ENCODE measurements around the gene ATRNL1. TPM values are rescaled to one million over a fixed set of nuclear protein-coding genes. Genes with fewer than 3 reads are reported as not detected.

The ATRNL1 gene
- total RNA-seq, 1 experiment from 2014 or later = 28.7 TPM

DNA sequence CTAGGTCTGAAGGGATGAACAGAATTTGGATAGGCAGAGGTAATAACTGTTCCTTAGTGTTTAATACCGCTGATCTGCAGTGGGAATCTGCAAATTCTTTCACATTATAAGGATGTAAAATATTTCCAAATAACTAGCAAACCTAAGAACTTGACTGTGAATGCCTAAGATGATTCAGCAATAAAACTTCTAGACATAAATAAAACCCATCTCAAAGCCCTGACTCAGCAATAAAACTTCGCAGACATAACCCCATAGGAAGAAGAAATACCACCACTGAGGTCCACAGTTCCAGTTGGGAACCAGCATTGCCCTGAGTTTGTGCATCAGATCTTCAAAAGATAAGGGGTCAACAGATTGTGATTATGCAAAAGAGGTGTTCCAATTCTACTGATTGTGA is 825.6 kb downstream of the ATRNL1 start (continued):
- TF ChIP-seq, protein P1, sequence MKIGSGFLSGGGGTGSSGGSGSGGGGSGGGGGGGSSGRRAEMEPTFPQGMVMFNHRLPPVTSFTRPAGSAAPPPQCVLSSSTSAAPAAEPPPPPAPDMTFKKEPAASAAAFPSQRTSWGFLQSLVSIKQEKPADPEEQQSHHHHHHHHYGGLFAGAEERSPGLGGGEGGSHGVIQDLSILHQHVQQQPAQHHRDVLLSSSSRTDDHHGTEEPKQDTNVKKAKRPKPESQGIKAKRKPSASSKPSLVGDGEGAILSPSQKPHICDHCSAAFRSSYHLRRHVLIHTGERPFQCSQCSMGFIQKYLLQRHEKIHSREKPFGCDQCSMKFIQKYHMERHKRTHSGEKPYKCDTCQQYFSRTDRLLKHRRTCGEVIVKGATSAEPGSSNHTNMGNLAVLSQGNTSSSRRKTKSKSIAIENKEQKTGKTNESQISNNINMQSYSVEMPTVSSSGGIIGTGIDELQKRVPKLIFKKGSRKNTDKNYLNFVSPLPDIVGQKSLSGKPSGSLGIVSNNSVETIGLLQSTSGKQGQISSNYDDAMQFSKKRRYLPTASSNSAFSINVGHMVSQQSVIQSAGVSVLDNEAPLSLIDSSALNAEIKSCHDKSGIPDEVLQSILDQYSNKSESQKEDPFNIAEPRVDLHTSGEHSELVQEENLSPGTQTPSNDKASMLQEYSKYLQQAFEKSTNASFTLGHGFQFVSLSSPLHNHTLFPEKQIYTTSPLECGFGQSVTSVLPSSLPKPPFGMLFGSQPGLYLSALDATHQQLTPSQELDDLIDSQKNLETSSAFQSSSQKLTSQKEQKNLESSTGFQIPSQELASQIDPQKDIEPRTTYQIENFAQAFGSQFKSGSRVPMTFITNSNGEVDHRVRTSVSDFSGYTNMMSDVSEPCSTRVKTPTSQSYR (CRISPR knock-in tag; IDR thresholded peaks at IDR 0.05) = no peak
- no peak for TF ChIP-seq JUN (CRISPR knock-in tag; IDR thresholded peaks at IDR 0.05)
- TF ChIP-seq, protein P2, sequence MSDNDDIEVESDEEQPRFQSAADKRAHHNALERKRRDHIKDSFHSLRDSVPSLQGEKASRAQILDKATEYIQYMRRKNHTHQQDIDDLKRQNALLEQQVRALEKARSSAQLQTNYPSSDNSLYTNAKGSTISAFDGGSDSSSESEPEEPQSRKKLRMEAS (CRISPR knock-in tag; IDR thresholded peaks at IDR 0.05) = no peak
- TF ChIP-seq ESRRA (CRISPR knock-in tag; IDR thresholded peaks at IDR 0.05; ENCODE audit: borderline replicate concordance) = no peak
- no peak for TF ChIP-seq FOXP1 (CRISPR knock-in tag; IDR thresholded peaks at IDR 0.05; ENCODE audit: borderline replicate concordance)
- TF ChIP-seq EMX1 (CRISPR knock-in tag; IDR thresholded peaks at IDR 0.05) = no peak
- no peak for TF ChIP-seq ZNF219 (CRISPR knock-in tag; IDR thresholded peaks at IDR 0.05; ENCODE audit: borderline replicate concordance)
- no peak for TF ChIP-seq MXD4 (CRISPR knock-in tag; IDR thresholded peaks at IDR 0.05; ENCODE audit: borderline replicate concordance)

DNA sequence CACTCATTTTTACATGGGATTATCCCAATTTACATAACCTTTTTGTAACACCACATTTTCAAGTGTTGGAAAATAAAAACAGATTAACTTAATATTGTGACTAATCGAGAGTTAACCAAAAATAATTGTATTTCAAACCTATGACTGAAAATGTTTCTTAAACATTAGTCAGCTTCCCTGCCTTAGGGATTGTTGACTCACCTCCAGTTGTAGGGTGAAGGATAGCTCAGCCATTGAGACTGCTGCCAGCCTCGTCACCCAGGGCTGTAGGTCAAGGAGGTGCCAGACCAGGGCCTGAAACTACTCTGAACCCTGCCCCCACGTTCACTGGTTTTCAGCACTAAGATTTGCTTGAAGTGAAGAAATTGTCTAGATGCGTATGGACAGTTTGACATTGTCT is 828.6 kb downstream of the ATRNL1 start:
- peaks cover 7% of the 10 kb centered on the region for H3K4me1 Mint-ChIP-seq
- ATAC-seq (no peak), DNase-seq (ENCODE audit: low spot score) (no peak)
- peaks cover 20% of the 10 kb centered on the region for H3K9me3 Mint-ChIP-seq
- CTCF ChIA-PET = interaction anchor here (0.6 kb wide), 1 partner anchor 284 kb away, joined by 4 read pairs; no protein-coding TSS in a partner anchor
- H3K4me3 Mint-ChIP-seq = no peak overlapping the region
- POLR2A ChIA-PET = interaction anchor here (0.6 kb wide), 1 partner anchor 42 kb away, joined by 4 read pairs; no protein-coding TSS in a partner anchor
- H3K36me3 Mint-ChIP-seq = peaks cover 6% of the 10 kb centered on the region
- TF ChIP-seq IRF2 (CRISPR knock-in tag; IDR thresholded peaks at IDR 0.05; ENCODE audit: borderline replicate concordance, low read depth) (no peak), GRHL2 (CRISPR knock-in tag; IDR thresholded peaks at IDR 0.05; ENCODE audit: insufficient replicate concordance, severe bottlenecking) (no peak), GABPB1 (CRISPR knock-in tag; IDR thresholded peaks at IDR 0.05) (no peak), TEAD4 (CRISPR knock-in tag; IDR thresholded peaks at IDR 0.05) (no peak), ZNF121 (CRISPR knock-in tag; IDR thresholded peaks at IDR 0.05) (no peak), ETV6 (CRISPR knock-in tag; IDR thresholded peaks at IDR 0.05) (no peak), NR3C1 (CRISPR knock-in tag; conservative IDR thresholded peaks at IDR 0.05; ENCODE audit: low read depth) (no peak), ZNF423 (CRISPR knock-in tag; IDR thresholded peaks at IDR 0.05) (no peak), NFATC4 (CRISPR knock-in tag; IDR thresholded peaks at IDR 0.05) (no peak), OVOL2 (CRISPR knock-in tag; IDR thresholded peaks at IDR 0.05; ENCODE audit: borderline replicate concordance) (no peak), ZNF219 (CRISPR knock-in tag; IDR thresholded peaks at IDR 0.05; ENCODE audit: borderline replicate concordance) (no peak), ZNF396 (CRISPR knock-in tag; IDR thresholded peaks at IDR 0.05; ENCODE audit: borderline replicate concordance) (no peak)
- TF ChIP-seq, protein P3, sequence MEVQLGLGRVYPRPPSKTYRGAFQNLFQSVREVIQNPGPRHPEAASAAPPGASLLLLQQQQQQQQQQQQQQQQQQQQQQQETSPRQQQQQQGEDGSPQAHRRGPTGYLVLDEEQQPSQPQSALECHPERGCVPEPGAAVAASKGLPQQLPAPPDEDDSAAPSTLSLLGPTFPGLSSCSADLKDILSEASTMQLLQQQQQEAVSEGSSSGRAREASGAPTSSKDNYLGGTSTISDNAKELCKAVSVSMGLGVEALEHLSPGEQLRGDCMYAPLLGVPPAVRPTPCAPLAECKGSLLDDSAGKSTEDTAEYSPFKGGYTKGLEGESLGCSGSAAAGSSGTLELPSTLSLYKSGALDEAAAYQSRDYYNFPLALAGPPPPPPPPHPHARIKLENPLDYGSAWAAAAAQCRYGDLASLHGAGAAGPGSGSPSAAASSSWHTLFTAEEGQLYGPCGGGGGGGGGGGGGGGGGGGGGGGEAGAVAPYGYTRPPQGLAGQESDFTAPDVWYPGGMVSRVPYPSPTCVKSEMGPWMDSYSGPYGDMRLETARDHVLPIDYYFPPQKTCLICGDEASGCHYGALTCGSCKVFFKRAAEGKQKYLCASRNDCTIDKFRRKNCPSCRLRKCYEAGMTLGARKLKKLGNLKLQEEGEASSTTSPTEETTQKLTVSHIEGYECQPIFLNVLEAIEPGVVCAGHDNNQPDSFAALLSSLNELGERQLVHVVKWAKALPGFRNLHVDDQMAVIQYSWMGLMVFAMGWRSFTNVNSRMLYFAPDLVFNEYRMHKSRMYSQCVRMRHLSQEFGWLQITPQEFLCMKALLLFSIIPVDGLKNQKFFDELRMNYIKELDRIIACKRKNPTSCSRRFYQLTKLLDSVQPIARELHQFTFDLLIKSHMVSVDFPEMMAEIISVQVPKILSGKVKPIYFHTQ (CRISPR knock-in tag; IDR thresholded peaks at IDR 0.05) = no peak
- TF ChIP-seq, protein P4, sequence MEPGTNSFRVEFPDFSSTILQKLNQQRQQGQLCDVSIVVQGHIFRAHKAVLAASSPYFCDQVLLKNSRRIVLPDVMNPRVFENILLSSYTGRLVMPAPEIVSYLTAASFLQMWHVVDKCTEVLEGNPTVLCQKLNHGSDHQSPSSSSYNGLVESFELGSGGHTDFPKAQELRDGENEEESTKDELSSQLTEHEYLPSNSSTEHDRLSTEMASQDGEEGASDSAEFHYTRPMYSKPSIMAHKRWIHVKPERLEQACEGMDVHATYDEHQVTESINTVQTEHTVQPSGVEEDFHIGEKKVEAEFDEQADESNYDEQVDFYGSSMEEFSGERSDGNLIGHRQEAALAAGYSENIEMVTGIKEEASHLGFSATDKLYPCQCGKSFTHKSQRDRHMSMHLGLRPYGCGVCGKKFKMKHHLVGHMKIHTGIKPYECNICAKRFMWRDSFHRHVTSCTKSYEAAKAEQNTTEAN (CRISPR knock-in tag; IDR thresholded peaks at IDR 0.05) = no peak
- TF ChIP-seq, protein P5, sequence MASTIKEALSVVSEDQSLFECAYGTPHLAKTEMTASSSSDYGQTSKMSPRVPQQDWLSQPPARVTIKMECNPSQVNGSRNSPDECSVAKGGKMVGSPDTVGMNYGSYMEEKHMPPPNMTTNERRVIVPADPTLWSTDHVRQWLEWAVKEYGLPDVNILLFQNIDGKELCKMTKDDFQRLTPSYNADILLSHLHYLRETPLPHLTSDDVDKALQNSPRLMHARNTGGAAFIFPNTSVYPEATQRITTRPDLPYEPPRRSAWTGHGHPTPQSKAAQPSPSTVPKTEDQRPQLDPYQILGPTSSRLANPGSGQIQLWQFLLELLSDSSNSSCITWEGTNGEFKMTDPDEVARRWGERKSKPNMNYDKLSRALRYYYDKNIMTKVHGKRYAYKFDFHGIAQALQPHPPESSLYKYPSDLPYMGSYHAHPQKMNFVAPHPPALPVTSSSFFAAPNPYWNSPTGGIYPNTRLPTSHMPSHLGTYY (CRISPR knock-in tag; IDR thresholded peaks at IDR 0.05) = no peak
- TF ChIP-seq, protein P6, sequence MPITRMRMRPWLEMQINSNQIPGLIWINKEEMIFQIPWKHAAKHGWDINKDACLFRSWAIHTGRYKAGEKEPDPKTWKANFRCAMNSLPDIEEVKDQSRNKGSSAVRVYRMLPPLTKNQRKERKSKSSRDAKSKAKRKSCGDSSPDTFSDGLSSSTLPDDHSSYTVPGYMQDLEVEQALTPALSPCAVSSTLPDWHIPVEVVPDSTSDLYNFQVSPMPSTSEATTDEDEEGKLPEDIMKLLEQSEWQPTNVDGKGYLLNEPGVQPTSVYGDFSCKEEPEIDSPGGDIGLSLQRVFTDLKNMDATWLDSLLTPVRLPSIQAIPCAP (CRISPR knock-in tag; IDR thresholded peaks at IDR 0.05) = no peak
- no peak overlapping the region for H3K27ac Mint-ChIP-seq
- H3K27me3 Mint-ChIP-seq (ENCODE audit: low read depth) = no peaks in the 10 kb centered on the region
